ENCODE results near the gene PRDX5.

The PRDX5 gene

DNA sequence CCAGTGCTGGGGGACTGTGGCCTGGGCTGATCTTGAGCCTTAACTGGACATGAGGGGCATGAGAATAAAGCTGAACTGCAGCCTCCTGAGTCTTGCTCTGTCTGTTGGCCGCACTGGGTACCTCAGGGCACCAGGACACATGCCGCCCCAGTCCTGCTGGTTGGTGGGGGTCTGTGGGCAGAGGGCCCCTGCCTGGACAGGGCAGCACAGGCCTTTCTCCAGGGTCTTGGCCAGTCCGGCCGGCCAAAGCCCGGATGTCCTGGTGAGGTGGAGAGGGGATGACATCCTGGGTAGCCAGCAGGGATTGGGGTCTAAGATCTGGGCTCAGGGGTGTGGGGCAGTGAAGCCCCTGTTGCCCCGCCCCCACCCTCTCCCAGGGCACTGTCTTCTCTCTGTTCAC lies 39.5 kb downstream of the PRDX5 start:
- DNase-seq (ENCODE audit: low read depth in 1 of 2, low spot score in 1 of 2) = no peak
- no peak overlapping the region for H3K27ac ChIP-seq (replicated peaks)
- TF ChIP-seq REST (IDR thresholded peaks at IDR 0.05; ENCODE audit: insufficient replicate concordance, low read depth) (no peak), POLR2AphosphoS5 (IDR thresholded peaks at IDR 0.05; ENCODE audit: low read depth) (no peak), GABPA (IDR thresholded peaks at IDR 0.05; ENCODE audit: low read depth) (no peak), CTCF (IDR thresholded peaks at IDR 0.05; ENCODE audit: insufficient read depth, low read length) (no peak), SPI1 (IDR thresholded peaks at IDR 0.05; ENCODE audit: borderline replicate concordance, low read depth) (no peak)

GRCh38 chr11:64357904-64358535 lies 40.1 kb downstream of the PRDX5 start:
- peak in 1 of 2 experiments; percentile 5 for DNase-seq (ENCODE audit: low read depth in 1 of 2, low spot score in 1 of 2)

More for the DNA sequence above, 39.5 kb downstream of the PRDX5 start:
- Histone ChIP-seq H3K27me3 (ENCODE audit: insufficient read depth, poor library complexity, severe bottlenecking) (no peaks in the 10 kb centered on the region), H3K4me3 (replicated peaks; ENCODE audit: insufficient read depth, low read length) (no peak overlapping the region)

More at GRCh38 chr11:64357904-64358535, 40.1 kb downstream of the PRDX5 start:
- no peak overlapping the region for H3K4me3 ChIP-seq (replicated peaks; ENCODE audit: insufficient read depth, low read length)
- TF ChIP-seq CTCF (IDR thresholded peaks at IDR 0.05; ENCODE audit: insufficient read depth, low read length) (no peak), SPI1 (IDR thresholded peaks at IDR 0.05; ENCODE audit: borderline replicate concordance, low read depth) (no peak), POLR2AphosphoS5 (IDR thresholded peaks at IDR 0.05; ENCODE audit: low read depth) (no peak), GABPA (IDR thresholded peaks at IDR 0.05; ENCODE audit: low read depth) (no peak), REST (IDR thresholded peaks at IDR 0.05; ENCODE audit: insufficient replicate concordance, low read depth) (no peak)
- no peak overlapping the region for H3K27ac ChIP-seq (replicated peaks)
- H3K27me3 ChIP-seq (ENCODE audit: insufficient read depth, poor library complexity, severe bottlenecking) = no peaks in the 10 kb centered on the region

Measured in HL-60 (cell line).